HepG2 (cell line): ENCODE results near the gene VAC14. TPM values are rescaled to one million over a fixed set of nuclear protein-coding genes. Genes with fewer than 3 reads are reported as not detected.

Source experiments
- ATAC-seq: fragments of 200-7000 bp; cut with Tn5 transposase; 3 replicates; pipeline ENCODE4 v1.9.1; 2020; ENCODE audit warnings: mild to moderate bottlenecking, moderate library complexity
- BruUV-seq: library from RNA; stranded (reverse); fragments of 400-500 nt; replicated peaks from 2 replicates; lab custom pipeline; 2021; lab: Mats Ljungman, UMichigan
- CTCF ChIA-PET: fragments of 300-600 bp; formaldehyde crosslinking; extraction: SDS; loops from one replicate; lab custom pipeline; 2021; ENCODE audit warnings: low total read pairs, inconsistent platforms, low intra/inter-chr PET ratio; lab: Yijun Ruan, JAX
- POLR2A ChIA-PET: fragments of 350-600 bp; sonication (Branson Sonifier 250); formaldehyde crosslinking; loops from one replicate; lab custom pipeline; 2020; ENCODE audit warnings: antibody characterized with exemption, inconsistent platforms; lab: Yijun Ruan, JAX
- DNase-seq: peaks from one replicate; pipeline ENCODE4 v3.0.0-alpha.2; 2015; ENCODE audit warnings: low spot score
- FAIRE-seq: peaks from 3 replicates; lab custom pipeline; 2011; peaks lifted over from hg19 to GRCh38; lab: Jason Lieb, UNC
- H2AFZ ChIP-seq: one replicate; pipeline ENCODE4 v1.6.1; 2011; ENCODE audit warnings: low read length, inconsistent platforms
- H3K27ac ChIP-seq: fragments of 300-600 bp; 3 replicates; pipeline ENCODE4 v1.8.0; 2011; ENCODE audit warnings: mixed run types, mild to moderate bottlenecking, mixed read lengths, low read length, inconsistent platforms; ENCODE audit not compliant: insufficient read depth; ENCODE audit errors: extremely low read length
- H3K27me3 ChIP-seq, 2 experiments: fragments of 200-600 bp in 1 of 2; 2 replicates in 1 of 2; 3 replicates in 1 of 2; pipeline versions ENCODE4 v1.6.0 to v1.8.0; 2011; ENCODE audit warnings: low read length in 2 of 2, mild to moderate bottlenecking in 2 of 2, moderate library complexity in 2 of 2, inconsistent platforms in 1 of 2; ENCODE audit not compliant: insufficient read depth in 2 of 2, control insufficient read depth in 1 of 2
- H3K36me3 ChIP-seq, 2 experiments: fragments of 200-600 bp in 1 of 2; replicated peaks in 1 of 2; 2 replicates in 1 of 2; 3 replicates in 1 of 2; pipeline versions ENCODE4 v1.5.1 to v1.8.0; 2011; ENCODE audit warnings: low read length in 2 of 2, inconsistent platforms in 1 of 2; ENCODE audit not compliant: insufficient read depth in 2 of 2, control insufficient read depth in 1 of 2
- H3K4me1 ChIP-seq: 2 replicates; pipeline ENCODE4 v1.5.1; 2012; ENCODE audit warnings: low read length, inconsistent platforms; ENCODE audit not compliant: insufficient read depth
- H3K4me2 ChIP-seq: 2 replicates; pipeline ENCODE4 v1.6.0; 2011; ENCODE audit warnings: low read depth, low read length, inconsistent platforms
- H3K4me3 ChIP-seq, 3 experiments: fragments of 200-600 bp in 1 of 3; sonication (generic), shearing (Covaris generic) in 1 of 3; replicated peaks in 1 of 3; 2 replicates each; pipeline ENCODE4 v1.5.1; 2011 to 2016; ENCODE audit warnings: low read length in 3 of 3, inconsistent platforms in 2 of 3, low read depth in 2 of 3, mild to moderate bottlenecking in 2 of 3, control low read depth in 1 of 3, mixed read lengths in 1 of 3; ENCODE audit not compliant: insufficient read depth in 1 of 3
- H3K79me2 ChIP-seq: one replicate; pipeline ENCODE4 v1.6.1; 2011; ENCODE audit warnings: low read length, inconsistent platforms; ENCODE audit not compliant: insufficient read depth
- H3K9ac ChIP-seq: 2 replicates; pipeline ENCODE4 v1.6.0; 2011; ENCODE audit warnings: mild to moderate bottlenecking, low read depth, low read length, inconsistent platforms; ENCODE audit not compliant: insufficient read depth
- H3K9me3 ChIP-seq: 2 replicates; pipeline ENCODE4 v1.5.1; 2012; ENCODE audit warnings: mild to moderate bottlenecking, low read length
- H4K20me1 ChIP-seq: 2 replicates; pipeline ENCODE4 v1.6.0; 2011; ENCODE audit warnings: inconsistent platforms, mild to moderate bottlenecking, low read length, moderate library complexity; ENCODE audit not compliant: insufficient read depth
- ASH2L ChIP-seq: fragments of 300-600, 200-600 bp; sonication (generic); IDR thresholded peaks from 2 replicates; pipeline ENCODE4 v1.7.0; 2017; ENCODE audit warnings: low read depth, mild to moderate bottlenecking, moderate library complexity, mixed read lengths, low read length; ENCODE audit not compliant: insufficient read length
- BCL6 ChIP-seq: IDR thresholded peaks from 2 replicates; pipeline ENCODE4 v1.6.1; 2016; ENCODE audit warnings: missing genetic modification reagents, missing compliant biosample characterization
- CENPX ChIP-seq: sonication (generic); formaldehyde crosslinking; IDR thresholded peaks from 2 replicates; pipeline ENCODE4 v1.9.0; 2021; ENCODE audit warnings: mild to moderate bottlenecking, missing genetic modification reagents, moderate library complexity
- KAT8 ChIP-seq: IDR thresholded peaks from 2 replicates; pipeline ENCODE4 v1.6.1; 2016; ENCODE audit warnings: missing genetic modification reagents, missing compliant biosample characterization
- PRDM15 ChIP-seq: sonication (generic); formaldehyde crosslinking; IDR thresholded peaks from 2 replicates; pipeline ENCODE4 v1.4.0; 2020; ENCODE audit warnings: missing genetic modification reagents
- SYNCRIP ChIP-seq: fragments of 200-400 bp; formaldehyde crosslinking; IDR thresholded peaks from 2 replicates; pipeline ENCODE4 v1.6.1; 2018; ENCODE audit warnings: mild to moderate bottlenecking, low read depth, low read length; ENCODE audit not compliant: insufficient read depth
- ZBTB42 ChIP-seq: sonication (generic); formaldehyde crosslinking; IDR thresholded peaks from 2 replicates; pipeline ENCODE4 v1.5.0; 2020; ENCODE audit warnings: mild to moderate bottlenecking, missing genetic modification reagents
- ZNF562 ChIP-seq: sonication (generic); formaldehyde crosslinking; IDR thresholded peaks from 2 replicates; pipeline ENCODE4 v1.8.0; 2022; ENCODE audit warnings: missing genetic modification reagents, borderline replicate concordance
- ZNF687 ChIP-seq: sonication (generic); formaldehyde crosslinking; IDR thresholded peaks from 2 replicates; pipeline ENCODE4 v1.5.1; 2020; ENCODE audit warnings: mild to moderate bottlenecking, missing genetic modification reagents, moderate library complexity
- ZSCAN12 ChIP-seq: sonication (generic); formaldehyde crosslinking; IDR thresholded peaks from 2 replicates; pipeline ENCODE4 v1.9.0; 2021; ENCODE audit warnings: mild to moderate bottlenecking, missing genetic modification reagents
- ZXDC ChIP-seq: sonication (generic); formaldehyde crosslinking; IDR thresholded peaks from 2 replicates; pipeline ENCODE4 v1.5.0; 2020; ENCODE audit warnings: mild to moderate bottlenecking, missing genetic modification reagents
- WGBS: methylation state at CpG from one replicate; pipeline ENCODE4 v1.1.6; 2017; ENCODE audit warnings: low lambda C conversion rate; 5-methylcytosine and 5-hydroxymethylcytosine counted together
- in situ Hi-C: cut with HindIII; loops from 2 replicates; pipeline ENCODE4 v1.10.0; 2017; ENCODE audit warnings: low pct_unique_long_range_greater_than_20kb; ENCODE audit not compliant: extremely low pct_ligation_motif_present
- intact Hi-C: fragments of 100-400 bp; cut with micrococcal nuclease; formaldehyde crosslinking; loops from one replicate; pipeline ENCODE4 v1.10.0; 2022; ENCODE audit not compliant: unreplicated experiment
- polyA plus RNA-seq, 8 experiments: library from polyadenylated mRNA; depleted of rRNA in 3 of 8; stranded (reverse) in 7 of 8; unstranded in 1 of 8; fragments of >200 nt; fragmentation: Illumina TruSeq in 4 of 8; extraction: Trizol in 4 of 8; gene quantifications; 2 replicates each; pipeline versions ENCODE4 v1.2.1 to v1.2.3, GENCODE V29; 2011 to 2016; ENCODE audit warnings: low read depth in 4 of 8, missing spikeins in 1 of 8, mixed read lengths in 1 of 8; ENCODE audit not compliant: insufficient read depth in 1 of 8
- total RNA-seq, 5 experiments: library from RNA; depleted of rRNA; stranded (reverse); fragments of >200 nt; fragmentation: Illumina TruSeq; extraction: Trizol; gene quantifications; 2 replicates each; pipeline ENCODE4 v1.2.3, GENCODE V29; 2016; ENCODE audit warnings: low read depth in 1 of 5

The VAC14 gene
- total and polyA plus RNA-seq, 2 of the 13 experiments (the other 11 are each of a cell fraction or from before 2014, with no cell fraction given): 23.5 to 24.6 TPM

GRCh38 chr16:70703835-70704381 is 97.0 kb downstream of the VAC14 start:
- H3K4me2 ChIP-seq: peak overlapping the region; percentile 63
- no peak for FAIRE-seq
- H4K20me1 ChIP-seq: no peaks in the 10 kb centered on the region
- H3K4me3 ChIP-seq: 0 out of 6 replicates have a peak overlapping the region, but pooled peaks of 1 of the 3 experiments have one; percentile 21
- peak overlapping the region; percentile 31 for H3K27ac ChIP-seq
- POLR2A ChIA-PET: interaction anchor here (0.7 to 7.0 kb wide), 16 partner anchors 8 to 67 kb away, joined by 3 to 134 read pairs (median 6); partner anchors contain the start of gene MTSS2
- in situ Hi-C loops (no loop called here), intact Hi-C loops (loop anchor here (1.0 to 2.0 kb wide), 4 partner anchors 17 to 67 kb away; partner anchors contain the start of gene MTSS2)
- H3K4me1 ChIP-seq: peaks cover 52% of the 10 kb centered on the region
- no TSS peak for BruUV-seq
- no peaks in the 10 kb centered on the region for H3K79me2 ChIP-seq
- no peak for DNase-seq
- no peak overlapping the region for H2AFZ ChIP-seq
- no peaks in the 10 kb centered on the region for H3K27me3 ChIP-seq
- peak; percentile 14 for ATAC-seq
- H3K9ac ChIP-seq: peak overlapping the region; percentile 52
- no peaks in the 10 kb centered on the region for H3K9me3 ChIP-seq
- 80% methylated on average over 5 of the region's 6 CpGs for WGBS
- CTCF ChIA-PET: interaction anchor here (1.6 to 2.9 kb wide), 2 partner anchors 35 to 67 kb away, joined by 16 to 27 read pairs; no protein-coding TSS in a partner anchor
- H3K36me3 ChIP-seq: peaks cover 4 to 5% of the 10 kb centered on the region in 2 experiments; a peak in 1 of 5 replicates
- TF ChIP-seq PRDM15 (CRISPR knock-in tag) (no peak), KAT8 (CRISPR knock-in tag) (no peak), ZNF562 (no peak), CENPX (no peak), ZNF687 (peak; percentile 47), ZSCAN12 (no peak), ZBTB42 (CRISPR knock-in tag) (no peak), ZXDC (CRISPR knock-in tag) (0 out of 2 replicates have a peak, but pooled peaks have one; percentile 62), SYNCRIP (no peak), BCL6 (no peak), ASH2L (no peak)
